ENCODE data around the gene FMO5. TPM values are rescaled to one million over a fixed set of nuclear protein-coding genes. Genes with fewer than 3 reads are reported as not detected.

Gene FMO5
- total RNA-seq, 1 donor from 2014 or later, result 0.25 TPM

DNA sequence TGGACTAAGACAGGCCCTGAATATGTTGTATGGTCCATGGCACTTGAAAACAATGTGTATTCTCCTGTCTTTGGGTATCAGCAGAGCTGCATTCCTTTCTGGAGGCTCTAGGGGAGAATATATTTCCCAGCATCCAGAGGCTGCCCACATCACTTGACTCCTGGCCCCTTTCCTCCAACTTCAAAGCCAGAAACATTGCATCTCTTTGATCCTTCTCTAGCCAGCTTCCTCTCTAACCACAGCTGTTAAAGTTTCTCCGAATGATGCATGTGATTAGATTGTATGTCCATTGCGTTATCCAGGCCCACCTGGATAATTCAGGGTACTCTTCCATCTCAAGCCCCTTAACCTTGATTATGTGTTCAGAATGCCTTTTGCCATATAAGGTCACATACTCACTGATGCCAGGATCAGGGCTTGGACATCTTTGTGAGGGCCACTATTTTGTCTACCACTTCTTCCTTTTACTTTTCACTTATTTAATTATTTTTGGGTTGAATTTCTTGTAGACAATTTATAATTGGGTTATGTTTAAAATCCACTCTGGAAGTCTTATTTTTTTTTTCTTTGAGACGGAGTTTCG is 22.6 kb upstream of the FMO5 start:
- no peak for DNase-seq
- Mint-ChIP-seq H3K27ac (ENCODE audit: unreplicated experiment) (no peak overlapping the region), H3K36me3 (ENCODE audit: unreplicated experiment) (no peaks in the 10 kb centered on the region), H3K4me1 (ENCODE audit: low read depth, unreplicated experiment) (peaks cover 6% of the 10 kb centered on the region), H3K4me3 (ENCODE audit: unreplicated experiment) (no peak overlapping the region), H3K27me3 (ENCODE audit: unreplicated experiment) (no peaks in the 10 kb centered on the region), H3K9me3 (ENCODE audit: unreplicated experiment) (no peaks in the 10 kb centered on the region)
- TF ChIP-seq, protein P1, sequence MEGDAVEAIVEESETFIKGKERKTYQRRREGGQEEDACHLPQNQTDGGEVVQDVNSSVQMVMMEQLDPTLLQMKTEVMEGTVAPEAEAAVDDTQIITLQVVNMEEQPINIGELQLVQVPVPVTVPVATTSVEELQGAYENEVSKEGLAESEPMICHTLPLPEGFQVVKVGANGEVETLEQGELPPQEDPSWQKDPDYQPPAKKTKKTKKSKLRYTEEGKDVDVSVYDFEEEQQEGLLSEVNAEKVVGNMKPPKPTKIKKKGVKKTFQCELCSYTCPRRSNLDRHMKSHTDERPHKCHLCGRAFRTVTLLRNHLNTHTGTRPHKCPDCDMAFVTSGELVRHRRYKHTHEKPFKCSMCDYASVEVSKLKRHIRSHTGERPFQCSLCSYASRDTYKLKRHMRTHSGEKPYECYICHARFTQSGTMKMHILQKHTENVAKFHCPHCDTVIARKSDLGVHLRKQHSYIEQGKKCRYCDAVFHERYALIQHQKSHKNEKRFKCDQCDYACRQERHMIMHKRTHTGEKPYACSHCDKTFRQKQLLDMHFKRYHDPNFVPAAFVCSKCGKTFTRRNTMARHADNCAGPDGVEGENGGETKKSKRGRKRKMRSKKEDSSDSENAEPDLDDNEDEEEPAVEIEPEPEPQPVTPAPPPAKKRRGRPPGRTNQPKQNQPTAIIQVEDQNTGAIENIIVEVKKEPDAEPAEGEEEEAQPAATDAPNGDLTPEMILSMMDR (IDR thresholded peaks at IDR 0.05; ENCODE audit: partially characterized antibody, unreplicated experiment), result no peak

DNA sequence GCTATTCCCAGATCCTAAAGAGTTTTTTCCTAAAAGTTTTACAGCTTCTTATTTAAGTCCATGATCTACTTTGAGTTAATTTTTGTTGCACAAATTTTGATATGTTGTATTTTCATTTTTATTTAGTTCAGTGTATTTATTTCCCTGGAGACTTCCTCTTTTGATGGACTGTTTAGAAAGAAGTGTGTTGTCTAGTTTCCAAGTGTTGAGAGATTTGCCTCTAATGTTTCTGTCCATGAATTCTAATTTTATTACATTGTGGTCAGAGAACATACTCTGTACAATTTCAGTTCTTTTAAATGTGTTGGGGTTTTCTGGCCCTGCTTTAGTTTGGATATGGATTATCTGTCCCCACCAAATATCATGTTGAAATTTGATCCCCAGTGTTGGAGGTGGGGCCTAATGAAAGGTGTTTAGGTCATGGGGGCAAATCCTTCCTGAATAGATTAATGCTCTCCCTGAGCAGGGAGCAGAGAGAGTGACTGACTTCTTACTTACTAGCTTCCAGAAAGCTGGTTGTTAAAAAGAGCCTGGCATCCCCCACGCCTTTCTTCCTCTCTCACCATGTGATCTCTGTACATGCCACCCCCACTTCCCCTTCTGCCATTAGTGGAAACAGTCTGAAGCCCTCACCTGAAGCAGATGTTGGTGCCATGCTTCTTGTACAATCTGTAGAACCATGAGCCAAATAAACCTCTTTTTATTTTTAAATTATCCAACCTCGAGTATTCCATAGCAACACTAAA is 21.9 kb upstream of the FMO5 start:
- Mint-ChIP-seq H3K27me3 (ENCODE audit: unreplicated experiment) (no peaks in the 10 kb centered on the region), H3K36me3 (ENCODE audit: unreplicated experiment) (no peaks in the 10 kb centered on the region), H3K4me3 (ENCODE audit: unreplicated experiment) (no peak overlapping the region), H3K9me3 (ENCODE audit: unreplicated experiment) (no peaks in the 10 kb centered on the region), H3K4me1 (ENCODE audit: low read depth, unreplicated experiment) (peaks cover 6% of the 10 kb centered on the region), H3K27ac (ENCODE audit: unreplicated experiment) (no peak overlapping the region)
- TF ChIP-seq, protein P1 (IDR thresholded peaks at IDR 0.05; ENCODE audit: partially characterized antibody, unreplicated experiment), result no peak
- DNase-seq, result no peak

DNA sequence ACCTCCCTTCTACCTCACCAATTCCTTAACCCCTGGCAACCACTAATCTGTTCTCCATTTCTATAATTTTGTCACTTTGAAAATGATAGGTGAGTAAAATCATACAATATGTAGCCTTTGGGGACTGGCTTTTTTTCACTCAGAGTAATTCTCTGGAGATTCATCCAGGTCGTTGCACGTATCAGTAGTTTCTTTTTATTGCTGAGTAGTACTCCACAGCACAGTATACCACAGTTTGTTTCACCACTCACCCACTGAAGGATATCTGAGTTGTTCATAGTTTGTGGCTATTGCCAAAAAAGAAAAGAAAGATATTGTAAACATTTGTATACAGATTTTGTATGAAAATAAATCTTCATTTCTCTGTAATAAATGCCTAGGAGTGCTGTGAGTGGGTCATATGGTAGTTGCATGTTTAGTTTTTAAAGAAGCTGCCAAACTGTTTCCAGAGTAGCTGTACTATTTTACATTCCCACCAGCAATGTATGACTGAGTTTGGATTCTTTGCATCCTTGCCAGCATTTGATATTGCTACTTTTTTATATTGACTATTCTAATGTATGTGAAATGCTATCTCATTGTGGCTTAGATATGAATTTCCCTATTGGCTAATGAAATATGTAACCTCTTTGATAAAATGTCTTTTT is 21.0 kb upstream of the FMO5 start:
- Mint-ChIP-seq H3K27ac (ENCODE audit: unreplicated experiment) (no peak overlapping the region), H3K36me3 (ENCODE audit: unreplicated experiment) (no peaks in the 10 kb centered on the region), H3K4me1 (ENCODE audit: low read depth, unreplicated experiment) (peaks cover 6% of the 10 kb centered on the region), H3K9me3 (ENCODE audit: unreplicated experiment) (no peaks in the 10 kb centered on the region), H3K27me3 (ENCODE audit: unreplicated experiment) (no peaks in the 10 kb centered on the region), H3K4me3 (ENCODE audit: unreplicated experiment) (no peak overlapping the region)
- DNase-seq, result no peak
- TF ChIP-seq, protein P1 (IDR thresholded peaks at IDR 0.05; ENCODE audit: partially characterized antibody, unreplicated experiment), result no peak

DNA sequence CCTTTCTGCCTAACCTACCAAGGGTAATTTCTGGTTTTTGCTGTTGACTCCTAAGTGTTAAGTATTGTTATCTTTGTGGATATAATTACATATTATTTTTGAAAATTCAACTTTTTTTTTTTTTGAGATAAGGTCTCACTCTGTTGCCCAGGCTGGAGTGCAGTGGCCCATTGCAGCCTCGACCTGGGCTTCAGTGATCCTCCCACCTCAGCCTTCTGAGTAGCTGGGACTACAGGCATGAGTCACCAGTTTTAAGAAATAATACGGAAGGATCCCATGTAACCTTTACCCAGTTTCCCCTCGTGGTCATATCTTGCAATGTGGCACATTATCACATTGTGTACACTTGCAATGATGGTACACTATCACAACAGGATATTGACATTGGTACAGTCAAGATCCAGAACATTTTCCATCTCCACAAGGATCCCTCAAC is 20.5 kb upstream of the FMO5 start:
- Mint-ChIP-seq H3K27ac (ENCODE audit: unreplicated experiment) (no peak overlapping the region), H3K4me1 (ENCODE audit: low read depth, unreplicated experiment) (peaks cover 6% of the 10 kb centered on the region), H3K9me3 (ENCODE audit: unreplicated experiment) (no peaks in the 10 kb centered on the region), H3K36me3 (ENCODE audit: unreplicated experiment) (no peaks in the 10 kb centered on the region), H3K4me3 (ENCODE audit: unreplicated experiment) (no peak overlapping the region), H3K27me3 (ENCODE audit: unreplicated experiment) (no peaks in the 10 kb centered on the region)
- no peak for DNase-seq
- TF ChIP-seq, protein P1 (IDR thresholded peaks at IDR 0.05; ENCODE audit: partially characterized antibody, unreplicated experiment), result no peak

DNA sequence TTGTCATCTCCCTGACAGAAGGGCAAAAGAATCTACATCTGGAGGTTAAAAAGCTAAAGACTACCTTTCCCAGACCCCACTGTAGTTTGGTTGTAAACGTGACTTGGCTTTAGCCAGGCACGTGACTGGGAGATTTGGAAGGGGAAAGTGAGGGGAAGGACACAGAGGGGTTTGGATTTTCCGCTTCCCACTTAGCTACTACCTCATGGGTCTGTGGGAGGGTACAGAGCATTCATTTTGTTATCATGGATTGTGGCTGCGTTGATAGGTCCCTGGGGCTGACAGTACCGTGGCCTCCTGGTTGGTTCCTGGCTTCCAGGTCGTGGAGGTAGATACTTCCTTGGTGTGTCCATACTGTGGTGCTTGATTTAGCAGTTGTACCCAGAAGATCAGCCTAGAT is 20.0 kb upstream of the FMO5 start:
- TF ChIP-seq, protein P1 (IDR thresholded peaks at IDR 0.05; ENCODE audit: partially characterized antibody, unreplicated experiment), result no peak
- Mint-ChIP-seq H3K4me1 (ENCODE audit: low read depth, unreplicated experiment) (peaks cover 6% of the 10 kb centered on the region), H3K9me3 (ENCODE audit: unreplicated experiment) (no peaks in the 10 kb centered on the region), H3K4me3 (ENCODE audit: unreplicated experiment) (no peak overlapping the region), H3K27ac (ENCODE audit: unreplicated experiment) (no peak overlapping the region), H3K36me3 (ENCODE audit: unreplicated experiment) (no peaks in the 10 kb centered on the region), H3K27me3 (ENCODE audit: unreplicated experiment) (no peaks in the 10 kb centered on the region)
- DNase-seq, result no peak
